ENCODE results near the gene DHX40. TPM values are rescaled to one million over a fixed set of nuclear protein-coding genes. Genes with fewer than 3 reads are reported as not detected.
"Not testable (repeated sequence)": the region's sequence is repeated elsewhere in the genome, so short reads cannot be mapped to it uniquely, and the experiment has no call there.

Gene DHX40
- polyA plus RNA-seq, 3 donors: 74.7 to 99.8 (median 88.4) TPM

- no peak for DNase-seq (ENCODE audit: extremely low read depth in 1 of 11, low read depth in 9 of 11, low spot score in 4 of 11)
Measured at GRCh38 chr17:59542960-59543635, 22.3 kb upstream of the DHX40 start.

GRCh38 chr17:59545942-59546341, 19.5 kb upstream of the DHX40 start:
- DNase-seq (ENCODE audit: extremely low read depth in 1 of 11, low read depth in 9 of 11, low spot score in 4 of 11): no peak

- DNase-seq (ENCODE audit: extremely low read depth in 1 of 11, low read depth in 9 of 11, low spot score in 4 of 11): peak in 5 of 11 donors; percentile 23 to 28 (median 25)
Measured at GRCh38 chr17:59547131-59547915, 18.1 kb upstream of the DHX40 start.

- not testable (repeated sequence) for DNase-seq (ENCODE audit: extremely low read depth in 1 of 11, low read depth in 9 of 11, low spot score in 4 of 11)
Measured at GRCh38 chr17:59548985-59549384, 16.4 kb upstream of the DHX40 start.

- no peak for DNase-seq (ENCODE audit: extremely low read depth in 1 of 11, low read depth in 9 of 11, low spot score in 4 of 11)
Measured at GRCh38 chr17:59550703-59551102, 14.7 kb upstream of the DHX40 start.

- no peak for DNase-seq (ENCODE audit: extremely low read depth in 1 of 11, low read depth in 9 of 11, low spot score in 4 of 11)
Measured at GRCh38 chr17:59558039-59558438, 7.4 kb upstream of the DHX40 start.

GRCh38 chr17:59558953-59559352, 6.5 kb upstream of the DHX40 start:
- no peak for DNase-seq (ENCODE audit: extremely low read depth in 1 of 11, low read depth in 9 of 11, low spot score in 4 of 11)

GRCh38 chr17:59561042-59561441, 4.4 kb upstream of the DHX40 start:
- no peak for DNase-seq (ENCODE audit: extremely low read depth in 1 of 11, low read depth in 9 of 11, low spot score in 4 of 11)

GRCh38 chr17:59565959-59566324, 532 bp downstream of the DHX40 start:
- DNase-seq (ENCODE audit: extremely low read depth in 1 of 11, low read depth in 9 of 11, low spot score in 4 of 11): peak in 10 of 11 donors; percentile 36 to 80 (median 65)

GRCh38 chr17:59569151-59569550, 3.7 kb downstream of the DHX40 start:
- not testable (repeated sequence) for DNase-seq (ENCODE audit: extremely low read depth in 1 of 11, low read depth in 9 of 11, low spot score in 4 of 11)

GRCh38 chr17:59572301-59572924, 7.0 kb downstream of the DHX40 start:
- DNase-seq (ENCODE audit: extremely low read depth in 1 of 11, low read depth in 9 of 11, low spot score in 4 of 11): no peak

- DNase-seq (ENCODE audit: extremely low read depth in 1 of 11, low read depth in 9 of 11, low spot score in 4 of 11): not testable (repeated sequence)
Measured at GRCh38 chr17:59584168-59584567, 18.8 kb downstream of the DHX40 start.

- DNase-seq (ENCODE audit: extremely low read depth in 1 of 11, low read depth in 9 of 11, low spot score in 4 of 11): no peak
Measured at GRCh38 chr17:59600169-59600568, 34.8 kb downstream of the DHX40 start.

- no peak for DNase-seq (ENCODE audit: extremely low read depth in 1 of 11, low read depth in 9 of 11, low spot score in 4 of 11)
Measured at GRCh38 chr17:59601130-59601529, 35.7 kb downstream of the DHX40 start.

GRCh38 chr17:59607061-59607460, 41.7 kb downstream of the DHX40 start:
- no peak for DNase-seq (ENCODE audit: extremely low read depth in 1 of 11, low read depth in 9 of 11, low spot score in 4 of 11)

- no peak for DNase-seq (ENCODE audit: extremely low read depth in 1 of 11, low read depth in 9 of 11, low spot score in 4 of 11)
Measured at GRCh38 chr17:59607817-59608403, 42.5 kb downstream of the DHX40 start.

GRCh38 chr17:59611503-59611902, 46.1 kb downstream of the DHX40 start:
- DNase-seq (ENCODE audit: extremely low read depth in 1 of 11, low read depth in 9 of 11, low spot score in 4 of 11): no peak

- no peak for DNase-seq (ENCODE audit: extremely low read depth in 1 of 11, low read depth in 9 of 11, low spot score in 4 of 11)
Measured at GRCh38 chr17:59616253-59616920, 51.0 kb downstream of the DHX40 start.

- DNase-seq (ENCODE audit: extremely low read depth in 1 of 11, low read depth in 9 of 11, low spot score in 4 of 11): no peak
Measured at GRCh38 chr17:59617156-59617732, 51.8 kb downstream of the DHX40 start.

Data from renal cortex interstitium (tissue), 11 donors.